ENCODE measurements around the gene CHRM5.

The CHRM5 gene

DNA sequence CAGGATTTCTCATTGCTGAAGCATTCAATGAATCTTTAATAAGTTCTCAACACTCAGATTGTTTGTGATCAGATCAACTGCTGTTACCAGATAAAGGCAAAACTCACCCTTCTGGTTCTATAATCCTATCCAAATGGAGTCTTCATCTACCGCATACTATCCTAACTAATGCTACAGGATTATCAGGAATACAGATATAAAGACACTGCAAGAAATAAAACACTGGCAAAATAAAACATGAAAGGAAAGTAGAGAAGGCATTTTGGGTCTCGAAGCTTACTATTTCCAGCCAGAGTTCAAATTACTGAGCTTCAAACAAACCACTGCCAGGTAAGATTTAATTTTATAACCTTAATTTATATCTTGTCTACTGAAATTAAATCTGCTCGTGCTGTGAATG, 524 bp downstream of the CHRM5 start:
- TF ChIP-seq SIN3A (IDR thresholded peaks at IDR 0.05; ENCODE audit: borderline replicate concordance, insufficient read depth, low read length), result no peak
- no peak for TF ChIP-seq REST (IDR thresholded peaks at IDR 0.05; ENCODE audit: insufficient read depth in 1 of 2, low read depth in 2 of 2, low read length in 2 of 2)
- TF ChIP-seq FOXP2 (optimal IDR thresholded peaks at IDR 0.05; ENCODE audit: borderline replicate concordance, extremely low read depth, extremely low read length, insufficient read depth), result no peak
- no peak for TF ChIP-seq POLR2AphosphoS5 (IDR thresholded peaks at IDR 0.05; ENCODE audit: low read depth, low read length)
- TF ChIP-seq TAF1 (IDR thresholded peaks at IDR 0.05; ENCODE audit: borderline replicate concordance, insufficient read depth, low read length), result no peak

DNA sequence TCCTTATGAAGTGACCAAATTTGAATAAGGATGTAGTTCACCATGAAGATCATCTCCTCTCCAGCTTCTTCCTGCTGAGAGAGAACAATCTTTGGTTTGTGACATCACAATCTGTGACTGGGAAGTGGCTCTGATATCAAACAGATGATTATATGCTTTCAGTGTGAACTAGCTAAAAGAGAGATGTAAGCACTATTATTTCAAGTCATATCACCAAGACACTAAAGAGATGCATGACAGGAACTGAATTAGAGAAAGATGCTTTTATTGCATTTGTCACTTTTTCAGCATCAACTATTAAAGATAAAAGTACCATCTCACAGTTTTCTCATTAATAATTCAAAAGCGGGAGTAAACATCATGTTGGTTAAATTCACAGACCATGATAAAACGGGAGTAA, 3.5 kb downstream of the CHRM5 start:
- TF ChIP-seq POLR2AphosphoS5 (IDR thresholded peaks at IDR 0.05; ENCODE audit: low read depth, low read length) (no peak), SIN3A (IDR thresholded peaks at IDR 0.05; ENCODE audit: borderline replicate concordance, insufficient read depth, low read length) (no peak), REST (IDR thresholded peaks at IDR 0.05; ENCODE audit: insufficient read depth in 1 of 2, low read depth in 2 of 2, low read length in 2 of 2) (no peak), FOXP2 (optimal IDR thresholded peaks at IDR 0.05; ENCODE audit: borderline replicate concordance, extremely low read depth, extremely low read length, insufficient read depth) (no peak), TAF1 (IDR thresholded peaks at IDR 0.05; ENCODE audit: borderline replicate concordance, insufficient read depth, low read length) (no peak)

DNA sequence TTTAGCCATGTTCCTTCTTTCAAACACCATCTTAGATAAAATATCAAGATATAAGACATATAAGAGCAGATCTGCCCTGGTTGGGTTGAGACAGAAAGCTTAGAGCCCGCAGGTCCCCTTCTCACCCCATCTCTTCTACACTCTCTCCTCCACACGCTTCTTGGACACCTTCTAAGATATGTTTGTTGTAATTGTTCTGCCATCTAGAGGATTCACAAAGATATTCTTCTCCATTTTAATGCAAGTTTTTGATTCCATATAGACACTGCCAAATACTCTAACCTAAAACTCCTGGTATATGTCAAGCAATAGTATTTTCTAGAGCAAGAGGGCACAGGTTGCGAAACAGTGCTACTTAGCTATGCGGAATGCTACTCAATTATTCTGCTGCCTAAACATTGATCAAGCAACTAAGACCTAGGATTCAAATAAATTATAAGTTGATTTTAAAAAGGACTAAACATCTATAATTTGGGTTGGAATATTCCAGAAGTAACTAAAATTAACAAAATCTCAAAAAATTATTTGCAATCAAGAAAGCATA, 6.8 kb downstream of the CHRM5 start:
- no peak for TF ChIP-seq FOXP2 (optimal IDR thresholded peaks at IDR 0.05; ENCODE audit: borderline replicate concordance, extremely low read depth, extremely low read length, insufficient read depth)
- no peak for TF ChIP-seq TAF1 (IDR thresholded peaks at IDR 0.05; ENCODE audit: borderline replicate concordance, insufficient read depth, low read length)
- no peak for TF ChIP-seq REST (IDR thresholded peaks at IDR 0.05; ENCODE audit: insufficient read depth in 1 of 2, low read depth in 2 of 2, low read length in 2 of 2)
- TF ChIP-seq SIN3A (IDR thresholded peaks at IDR 0.05; ENCODE audit: borderline replicate concordance, insufficient read depth, low read length), result no peak
- no peak for TF ChIP-seq POLR2AphosphoS5 (IDR thresholded peaks at IDR 0.05; ENCODE audit: low read depth, low read length)

DNA sequence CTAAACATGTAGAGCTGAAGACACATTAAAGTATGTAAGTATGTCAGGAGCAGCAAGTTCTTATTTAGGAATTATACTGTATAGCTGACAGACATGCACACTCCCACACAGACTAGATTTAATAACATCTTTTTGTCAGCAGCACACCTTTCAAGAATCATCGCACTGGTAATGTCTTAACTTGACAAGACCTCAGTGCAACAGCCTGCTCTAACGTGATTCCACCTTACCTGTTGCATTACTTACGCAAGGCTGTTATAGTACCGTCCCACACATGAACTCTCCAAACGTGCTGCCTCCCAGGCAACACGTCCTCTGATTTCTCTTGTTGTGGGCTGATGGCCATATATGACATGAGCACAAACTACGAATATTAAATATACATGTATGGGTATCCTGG, 11.9 kb downstream of the CHRM5 start:
- TF ChIP-seq POLR2AphosphoS5 (IDR thresholded peaks at IDR 0.05; ENCODE audit: low read depth, low read length) (no peak), REST (IDR thresholded peaks at IDR 0.05; ENCODE audit: insufficient read depth in 1 of 2, low read depth in 2 of 2, low read length in 2 of 2) (no peak), FOXP2 (optimal IDR thresholded peaks at IDR 0.05; ENCODE audit: borderline replicate concordance, extremely low read depth, extremely low read length, insufficient read depth) (no peak), SIN3A (IDR thresholded peaks at IDR 0.05; ENCODE audit: borderline replicate concordance, insufficient read depth, low read length) (no peak), TAF1 (IDR thresholded peaks at IDR 0.05; ENCODE audit: borderline replicate concordance, insufficient read depth, low read length) (no peak)

DNA sequence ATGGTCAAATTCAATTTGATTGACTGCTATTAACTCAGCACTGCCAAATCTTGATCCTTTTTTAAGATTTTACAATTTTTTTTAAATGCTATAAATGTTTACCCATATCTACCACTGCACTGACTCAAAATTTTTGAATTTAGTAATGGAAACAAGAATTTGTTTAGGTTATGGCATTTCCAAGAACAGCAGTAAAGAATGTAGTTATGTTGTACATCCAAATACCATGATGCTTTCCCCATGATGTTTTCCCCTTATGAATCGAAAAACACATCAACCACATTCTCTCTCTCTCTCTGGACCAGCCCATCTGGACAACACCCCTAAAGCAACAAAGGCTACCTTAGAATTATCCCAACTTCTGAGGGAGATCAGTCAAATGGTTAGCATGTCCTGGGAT, 14.2 kb downstream of the CHRM5 start:
- TF ChIP-seq POLR2AphosphoS5 (IDR thresholded peaks at IDR 0.05; ENCODE audit: low read depth, low read length), result no peak
- TF ChIP-seq SIN3A (IDR thresholded peaks at IDR 0.05; ENCODE audit: borderline replicate concordance, insufficient read depth, low read length), result no peak
- TF ChIP-seq REST (IDR thresholded peaks at IDR 0.05; ENCODE audit: insufficient read depth in 1 of 2, low read depth in 2 of 2, low read length in 2 of 2), result no peak
- no peak for TF ChIP-seq FOXP2 (optimal IDR thresholded peaks at IDR 0.05; ENCODE audit: borderline replicate concordance, extremely low read depth, extremely low read length, insufficient read depth)
- TF ChIP-seq TAF1 (IDR thresholded peaks at IDR 0.05; ENCODE audit: borderline replicate concordance, insufficient read depth, low read length), result no peak

Measured in PFSK-1 (cell line).